22Rv1 (cell line): Measurements from ENCODE around the gene GLRX2.

Source experiments
- H3K27ac ChIP-seq: fragments of 450-650 bp; 2 replicates; pipeline ENCODE4 v1.5.1; 2017
- CTCF ChIP-seq: fragments of 450-650 bp; IDR thresholded peaks from 2 replicates; pipeline ENCODE4 v1.5.1; 2017; ENCODE audit warnings: mild to moderate bottlenecking
- ZFX ChIP-seq: fragments of 450-650 bp; IDR thresholded peaks from 2 replicates; pipeline ENCODE4 v1.6.1; 2017; ENCODE audit warnings: antibody characterized with exemption, borderline replicate concordance

Gene GLRX2

GRCh38 chr1:193077991-193078390 is 27.2 kb downstream of the GLRX2 start:
- TF ChIP-seq CTCF (no peak), ZFX (no peak)
- H3K27ac ChIP-seq = no peak overlapping the region

- TF ChIP-seq ZFX (no peak), CTCF (no peak)
- no peak overlapping the region for H3K27ac ChIP-seq
Observed at GRCh38 chr1:193070942-193071341, 34.3 kb downstream of the GLRX2 start.

- no peak overlapping the region for H3K27ac ChIP-seq
- TF ChIP-seq ZFX (no peak), CTCF (no peak)
Observed at GRCh38 chr1:193070386-193070753, 34.8 kb downstream of the GLRX2 start.

- TF ChIP-seq CTCF (peak; percentile 61), ZFX (no peak)
- H3K27ac ChIP-seq = no peak overlapping the region
Observed at GRCh38 chr1:193069748-193070385, 35.3 kb downstream of the GLRX2 start.

GRCh38 chr1:193068013-193068412 is 37.2 kb downstream of the GLRX2 start:
- TF ChIP-seq ZFX (no peak), CTCF (no peak)
- H3K27ac ChIP-seq = no peak overlapping the region

- no peak overlapping the region for H3K27ac ChIP-seq
- TF ChIP-seq CTCF (no peak), ZFX (no peak)
Observed at GRCh38 chr1:193066606-193067005, 38.6 kb downstream of the GLRX2 start.

- H3K27ac ChIP-seq = no peak overlapping the region
- no peak for TF ChIP-seq CTCF
- TF ChIP-seq ZFX = no peak
Observed at GRCh38 chr1:193065954-193066353, 39.3 kb downstream of the GLRX2 start.
